ENCODE results near the gene PRKCA.

PRKCA gene

DNA sequence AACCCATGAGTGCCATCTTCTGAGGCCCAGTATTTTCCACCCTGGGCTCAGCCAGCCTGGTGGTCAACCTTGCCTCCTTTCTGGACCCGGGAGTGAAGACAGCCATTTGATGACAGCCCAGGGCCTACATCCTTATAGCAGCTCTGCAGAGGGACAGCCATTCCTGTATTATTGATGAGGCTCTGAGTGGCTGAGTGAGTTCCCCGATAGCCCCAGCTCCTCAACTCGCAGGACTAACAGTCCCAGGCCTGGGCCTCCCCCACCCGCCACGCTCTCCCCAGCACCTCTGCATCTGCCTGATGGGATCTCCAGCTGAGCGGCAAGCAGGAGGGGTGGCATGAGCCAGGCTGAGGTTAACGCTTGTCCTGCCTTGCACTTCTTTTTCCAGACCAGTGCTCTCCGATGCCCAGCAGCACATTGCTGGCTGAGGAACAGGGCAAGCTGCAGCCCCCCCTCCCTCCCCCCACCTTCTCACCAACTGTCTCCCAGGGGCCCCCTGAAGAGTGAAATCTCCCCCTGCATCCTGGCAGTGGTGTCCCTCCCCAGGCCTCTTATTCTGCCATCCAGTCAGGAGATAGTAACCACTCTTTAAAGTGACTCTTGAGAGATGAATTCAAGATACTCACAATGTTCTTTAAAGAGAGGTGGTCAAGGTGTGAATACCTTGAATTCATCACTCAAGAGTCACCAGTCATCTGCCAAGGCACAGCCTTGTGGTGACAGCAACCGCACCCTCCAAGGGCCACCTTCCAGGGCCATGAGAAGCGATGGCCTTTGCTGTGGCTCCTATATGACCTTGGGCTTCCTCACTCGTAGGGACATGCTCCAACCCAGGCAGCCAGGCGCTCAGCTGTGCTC lies 556.0 kb downstream of the PRKCA start:
- no peak for DNase-seq

DNA sequence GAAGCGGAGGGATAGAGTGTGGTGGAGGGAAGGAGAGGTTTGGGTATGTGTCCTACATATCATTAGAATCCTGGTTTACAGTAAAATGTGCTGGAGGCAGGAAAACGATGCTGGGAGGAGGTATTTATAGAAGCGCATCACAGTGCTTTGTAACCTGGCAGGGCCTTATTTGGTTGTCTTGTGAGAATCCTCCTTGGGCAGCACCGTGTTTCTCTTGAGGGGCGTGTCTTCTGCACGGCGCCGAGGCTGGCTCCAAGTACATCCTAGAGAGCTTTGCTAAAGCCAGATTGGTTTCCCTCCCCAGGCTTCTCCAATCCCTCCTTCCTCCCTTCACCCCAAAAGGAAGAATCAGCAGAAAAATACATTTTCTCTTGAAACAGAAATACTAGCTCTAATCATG lies 556.9 kb downstream of the PRKCA start:
- no peak for DNase-seq

DNA sequence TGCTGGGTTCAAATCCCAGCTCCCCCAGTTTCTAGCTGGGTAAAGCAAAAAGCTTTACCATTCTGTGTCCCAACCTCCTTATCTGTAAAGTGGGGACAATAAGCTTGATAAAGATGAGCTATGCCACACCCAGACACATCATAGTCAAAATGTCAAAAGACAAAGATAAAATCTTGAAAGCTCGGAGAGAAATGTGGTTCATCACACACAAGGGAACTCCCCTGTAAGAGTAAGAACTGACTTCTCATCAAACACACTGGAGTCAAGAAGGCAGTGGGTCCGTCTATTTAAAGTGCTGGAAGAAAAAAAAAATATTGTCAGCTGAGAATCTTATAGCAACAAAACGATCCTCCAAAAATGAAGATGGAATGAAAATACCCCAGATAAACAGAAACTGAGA lies 557.8 kb downstream of the PRKCA start:
- DNase-seq, result no peak

Data from NCI-H1417 (cell line).